Effector memory CD8-positive, alpha-beta T cell (primary cell): ENCODE data around the gene MLH1.

ENCODE experiments used
- ATAC-seq: fragments of 150-1000 bp; cut with Tn5 transposase; replicated peaks from 2 replicates; pipeline ENCODE4 v1.10.0; 2021; ENCODE audit warnings: mild to moderate bottlenecking, moderate library complexity
- DNase-seq, 3 experiments: peaks; one replicate each; pipeline ENCODE4 v3.0.0; 2021
- H3K27ac Mint-ChIP-seq, 2 donors: one replicate each; pipeline ENCODE4 v1.8.0; 2022; ENCODE audit warnings: mild to moderate bottlenecking in 2 of 2, mixed read lengths in 2 of 2, moderate library complexity in 2 of 2
- H3K27me3 Mint-ChIP-seq, 2 donors: one replicate each; pipeline ENCODE4 v1.8.0; 2022; ENCODE audit warnings: mixed read lengths in 2 of 2
- H3K36me3 Mint-ChIP-seq: one replicate; pipeline ENCODE4 v1.8.0; 2022; ENCODE audit warnings: mild to moderate bottlenecking, moderate library complexity, mixed read lengths; ENCODE audit not compliant: insufficient read depth
- H3K4me1 Mint-ChIP-seq, 2 donors: one replicate each; pipeline ENCODE4 v1.8.0; 2022; ENCODE audit warnings: low read depth in 2 of 2, mixed read lengths in 2 of 2
- H3K4me3 Mint-ChIP-seq, 2 donors: one replicate each; pipeline ENCODE4 v1.8.0; 2022; ENCODE audit warnings: mild to moderate bottlenecking in 2 of 2, mixed read lengths in 2 of 2, moderate library complexity in 2 of 2
- H3K9me3 Mint-ChIP-seq, 2 donors: one replicate each; pipeline ENCODE4 v1.8.0; 2022; ENCODE audit warnings: mixed read lengths in 2 of 2

Gene MLH1

DNA sequence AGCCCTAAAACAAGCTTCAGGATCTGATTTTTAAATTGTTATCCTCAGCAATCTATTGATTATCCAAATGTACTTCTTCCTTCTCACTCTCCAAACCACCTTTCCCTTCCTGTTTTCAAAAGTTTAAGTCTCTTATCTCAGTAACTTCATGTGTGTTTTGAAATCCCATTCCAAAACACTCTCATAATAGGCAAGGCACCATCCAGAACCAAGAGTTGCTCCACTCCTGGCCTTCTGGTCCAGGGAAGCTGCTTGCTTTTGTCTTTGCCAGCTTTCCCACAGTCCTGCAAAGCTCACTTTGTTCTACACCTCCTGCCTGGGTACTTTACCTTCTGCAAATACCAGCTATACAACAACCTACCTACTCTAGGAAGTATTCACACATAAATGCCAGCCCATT lies 63.5 kb downstream of the MLH1 start:
- Mint-ChIP-seq H3K27ac (peak overlapping the region; percentile 22 to 72), H3K4me3 (no peak overlapping the region), H3K9me3 (no peaks in the 10 kb centered on the region), H3K4me1 (peaks cover 0 to 3% of the 10 kb centered on the region in 2 donors), H3K36me3 (peaks cover 37% of the 10 kb centered on the region), H3K27me3 (no peaks in the 10 kb centered on the region)
- DNase-seq (no peak), ATAC-seq (no peak)

DNA sequence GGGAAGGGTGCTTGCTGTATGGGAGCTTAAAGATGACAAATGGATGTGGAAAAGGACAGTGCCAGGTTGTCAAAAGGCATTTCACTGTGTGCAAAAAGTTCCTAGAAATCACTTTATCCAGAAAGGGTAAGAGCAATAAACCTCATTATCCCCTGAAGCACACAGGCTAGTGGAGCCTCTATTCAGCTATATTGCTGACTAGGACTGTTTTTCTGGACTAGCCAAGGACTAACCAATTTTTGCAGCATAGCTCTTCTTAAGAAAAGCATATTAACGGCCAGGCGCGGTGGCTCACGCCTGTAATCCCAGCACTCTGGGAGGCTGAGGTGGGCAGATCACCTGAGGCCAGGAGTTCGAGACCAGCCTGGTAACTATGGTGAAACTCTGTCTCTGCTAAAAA lies 64.8 kb downstream of the MLH1 start:
- Mint-ChIP-seq H3K27me3 (no peaks in the 10 kb centered on the region), H3K9me3 (no peaks in the 10 kb centered on the region), H3K4me1 (peaks cover 0 to 3% of the 10 kb centered on the region in 2 donors), H3K4me3 (no peak overlapping the region), H3K36me3 (peaks cover 32% of the 10 kb centered on the region), H3K27ac (no peak overlapping the region)
- DNase-seq, result no peak
- no peak for ATAC-seq

DNA sequence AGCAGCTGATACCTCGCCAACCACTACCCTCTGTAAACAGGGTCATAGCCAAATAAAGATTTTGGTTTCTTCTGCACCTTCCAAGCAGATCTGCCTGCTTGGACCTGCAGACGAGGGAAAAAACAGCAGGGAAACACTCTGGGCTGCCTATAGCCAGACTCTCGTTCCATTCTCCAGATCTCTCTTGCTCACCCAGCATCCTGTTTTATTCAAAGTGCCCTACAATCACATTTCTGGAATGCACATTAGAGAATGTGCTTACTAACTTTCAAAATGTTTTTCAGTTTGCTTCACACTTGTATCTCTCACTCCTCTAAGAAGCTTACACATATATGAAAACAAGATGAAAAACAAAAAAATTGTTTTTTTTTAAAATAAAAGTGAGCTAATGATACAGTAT lies 71.4 kb downstream of the MLH1 start:
- Mint-ChIP-seq H3K36me3 (peaks cover 23% of the 10 kb centered on the region), H3K9me3 (no peaks in the 10 kb centered on the region), H3K27ac (peak overlapping the region in 1 of 2 donors; percentile 14), H3K27me3 (no peaks in the 10 kb centered on the region), H3K4me3 (no peak overlapping the region), H3K4me1 (peaks cover 0 to 3% of the 10 kb centered on the region in 2 donors)
- ATAC-seq, result no peak
- DNase-seq, result no peak

DNA sequence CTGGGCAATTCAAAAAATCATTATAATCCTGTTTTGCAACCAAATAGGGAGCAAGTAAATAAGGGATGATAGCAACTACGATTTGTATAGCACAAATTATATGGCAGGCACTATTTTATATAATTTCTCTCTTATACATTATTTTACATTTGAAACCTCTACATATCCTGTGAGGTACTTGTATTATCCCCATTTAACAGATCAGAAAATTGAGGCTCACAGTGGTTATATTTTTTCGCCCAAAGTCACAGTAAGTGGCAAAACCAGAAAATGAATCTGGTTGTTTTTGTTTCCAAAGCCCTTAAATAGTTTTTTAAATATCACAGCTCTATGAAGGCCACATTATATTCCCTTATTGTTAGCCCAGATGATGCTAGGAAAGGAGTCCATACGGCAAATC lies 74.3 kb downstream of the MLH1 start:
- Mint-ChIP-seq H3K4me3 (no peak overlapping the region), H3K27ac (no peak overlapping the region), H3K9me3 (no peaks in the 10 kb centered on the region), H3K27me3 (no peaks in the 10 kb centered on the region), H3K36me3 (peaks cover 19% of the 10 kb centered on the region), H3K4me1 (no peaks in the 10 kb centered on the region)
- ATAC-seq, result no peak
- DNase-seq, result no peak

DNA sequence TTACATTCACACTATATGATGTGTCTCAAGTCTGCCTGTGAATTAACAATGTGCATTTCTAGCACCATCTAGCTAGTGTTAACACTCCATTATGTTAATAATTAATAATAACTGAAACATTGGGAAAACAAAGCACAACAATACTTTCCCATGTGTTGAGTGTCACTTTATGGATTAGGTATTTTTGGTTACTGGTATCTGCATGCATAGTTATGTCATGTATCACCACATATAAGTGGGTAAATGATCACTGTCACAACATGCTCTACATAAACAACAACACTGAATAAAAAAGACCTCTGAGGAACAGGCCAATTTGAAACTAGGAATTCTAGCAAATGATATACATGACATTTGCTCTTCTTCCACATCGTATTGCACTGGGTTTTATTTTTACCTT lies 74.7 kb downstream of the MLH1 start:
- H3K4me1 Mint-ChIP-seq, result no peaks in the 10 kb centered on the region
- no peak for DNase-seq
- H3K4me3 Mint-ChIP-seq, result no peak overlapping the region
- H3K36me3 Mint-ChIP-seq, result peaks cover 20% of the 10 kb centered on the region
- H3K27ac Mint-ChIP-seq, result no peak overlapping the region
- H3K9me3 Mint-ChIP-seq, result no peaks in the 10 kb centered on the region
- no peaks in the 10 kb centered on the region for H3K27me3 Mint-ChIP-seq
- ATAC-seq, result no peak

DNA sequence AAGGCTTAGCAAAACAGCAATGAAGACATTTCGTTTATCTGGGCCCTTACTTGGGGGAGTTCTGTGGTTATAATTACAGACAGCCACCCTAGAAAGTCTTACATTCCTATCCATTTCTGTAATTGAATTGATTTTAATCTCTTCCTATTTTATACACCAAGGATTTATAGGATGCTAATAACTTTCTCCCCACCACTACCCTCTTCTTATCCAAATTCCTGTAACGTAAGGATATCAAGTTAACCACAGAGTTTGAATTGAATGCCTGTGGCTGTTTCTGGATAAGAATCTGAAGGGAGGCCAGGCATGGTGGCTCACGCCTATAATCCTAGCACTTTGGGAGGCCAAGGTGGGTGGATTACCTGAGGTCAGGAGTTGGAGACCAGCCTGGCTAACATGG lies 78.6 kb downstream of the MLH1 start:
- ATAC-seq (no peak), DNase-seq (no peak)
- no peak overlapping the region for H3K4me3 Mint-ChIP-seq
- H3K27ac Mint-ChIP-seq, result no peak overlapping the region
- no peaks in the 10 kb centered on the region for H3K27me3 Mint-ChIP-seq
- no peaks in the 10 kb centered on the region for H3K4me1 Mint-ChIP-seq
- no peaks in the 10 kb centered on the region for H3K9me3 Mint-ChIP-seq
- H3K36me3 Mint-ChIP-seq, result peaks cover 12% of the 10 kb centered on the region

GRCh38 chr3:37072892-37073291 lies 79.6 kb downstream of the MLH1 start:
- ATAC-seq, result no peak

DNA sequence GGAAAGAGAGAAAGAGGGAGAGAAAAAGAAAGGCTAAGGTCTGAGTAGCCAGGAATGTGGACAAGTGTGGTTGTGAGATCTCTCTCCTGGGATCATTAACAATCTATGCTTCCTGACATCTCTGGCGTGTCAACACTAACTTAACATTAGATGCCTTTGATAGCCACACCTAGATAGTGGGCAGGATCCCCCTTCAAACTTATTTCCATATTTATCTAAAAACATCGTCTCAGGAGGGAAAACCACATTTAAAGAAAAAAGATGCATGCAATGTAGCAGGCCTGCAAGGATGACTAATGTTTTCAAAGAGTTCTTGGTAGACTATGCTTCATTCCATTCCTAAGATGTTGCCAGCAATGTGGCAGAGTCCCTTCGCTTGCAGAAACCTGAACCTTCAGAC lies 80.9 kb downstream of the MLH1 start:
- Mint-ChIP-seq H3K4me3 (no peak overlapping the region), H3K27me3 (no peaks in the 10 kb centered on the region), H3K9me3 (no peaks in the 10 kb centered on the region), H3K4me1 (no peaks in the 10 kb centered on the region), H3K36me3 (peaks cover 12% of the 10 kb centered on the region), H3K27ac (no peak overlapping the region)
- DNase-seq, result no peak
- ATAC-seq, result no peak

More at GRCh38 chr3:37072892-37073291, 79.6 kb downstream of the MLH1 start:
- no peak overlapping the region for H3K4me3 Mint-ChIP-seq
- peaks cover 12% of the 10 kb centered on the region for H3K36me3 Mint-ChIP-seq
- DNase-seq, result no peak
- H3K4me1 Mint-ChIP-seq, result no peaks in the 10 kb centered on the region
- H3K27me3 Mint-ChIP-seq, result no peaks in the 10 kb centered on the region
- H3K27ac Mint-ChIP-seq, result peak overlapping the region in 1 of 2 donors; percentile 31
- no peaks in the 10 kb centered on the region for H3K9me3 Mint-ChIP-seq

- no peaks in the 10 kb centered on the region for H3K27me3 Mint-ChIP-seq
These were observed 82.6 kb downstream of the MLH1 start for GRCh38 chr3:37075955-37076354.

GRCh38 chr3:37082317-37082716 lies 89.0 kb downstream of the MLH1 start:
- no peaks in the 10 kb centered on the region for H3K27me3 Mint-ChIP-seq
- H3K4me3 Mint-ChIP-seq, result no peak overlapping the region
- peaks cover 7% of the 10 kb centered on the region for H3K36me3 Mint-ChIP-seq
- H3K27ac Mint-ChIP-seq, result peak overlapping the region in 1 of 2 donors; percentile 64
- DNase-seq (no peak), ATAC-seq (no peak)
- H3K4me1 Mint-ChIP-seq, result no peaks in the 10 kb centered on the region
- H3K9me3 Mint-ChIP-seq, result no peaks in the 10 kb centered on the region

More at GRCh38 chr3:37075955-37076354, 82.6 kb downstream of the MLH1 start:
- DNase-seq (no peak), ATAC-seq (no peak)
- H3K4me3 Mint-ChIP-seq, result no peak overlapping the region
- H3K9me3 Mint-ChIP-seq, result no peaks in the 10 kb centered on the region
- H3K27ac Mint-ChIP-seq, result no peak overlapping the region
- peaks cover 10% of the 10 kb centered on the region for H3K36me3 Mint-ChIP-seq
- no peaks in the 10 kb centered on the region for H3K4me1 Mint-ChIP-seq

DNA sequence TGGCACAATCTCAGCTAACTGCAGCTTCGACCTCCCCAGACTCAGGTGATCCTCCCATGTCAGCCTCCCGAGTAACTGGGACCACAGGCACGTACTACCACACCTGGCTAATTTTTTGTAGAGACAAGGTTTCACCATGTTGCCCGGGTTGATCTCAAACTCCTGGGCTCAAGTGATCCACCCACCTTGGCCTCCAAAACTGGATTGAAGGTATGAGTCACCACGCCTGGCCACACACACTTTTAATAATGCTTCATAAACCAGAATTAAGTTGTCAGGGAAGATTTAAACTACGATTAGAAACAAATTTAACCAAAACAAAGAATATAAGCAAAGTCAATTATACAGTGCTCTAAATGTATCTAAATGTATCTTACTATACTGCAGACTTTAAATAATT lies 93.6 kb downstream of the MLH1 start:
- no peak overlapping the region for H3K4me3 Mint-ChIP-seq
- H3K27me3 Mint-ChIP-seq, result no peaks in the 10 kb centered on the region
- no peak overlapping the region for H3K27ac Mint-ChIP-seq
- ATAC-seq (no peak), DNase-seq (no peak)
- no peaks in the 10 kb centered on the region for H3K4me1 Mint-ChIP-seq
- peaks cover 12% of the 10 kb centered on the region for H3K36me3 Mint-ChIP-seq
- H3K9me3 Mint-ChIP-seq, result no peaks in the 10 kb centered on the region

DNA sequence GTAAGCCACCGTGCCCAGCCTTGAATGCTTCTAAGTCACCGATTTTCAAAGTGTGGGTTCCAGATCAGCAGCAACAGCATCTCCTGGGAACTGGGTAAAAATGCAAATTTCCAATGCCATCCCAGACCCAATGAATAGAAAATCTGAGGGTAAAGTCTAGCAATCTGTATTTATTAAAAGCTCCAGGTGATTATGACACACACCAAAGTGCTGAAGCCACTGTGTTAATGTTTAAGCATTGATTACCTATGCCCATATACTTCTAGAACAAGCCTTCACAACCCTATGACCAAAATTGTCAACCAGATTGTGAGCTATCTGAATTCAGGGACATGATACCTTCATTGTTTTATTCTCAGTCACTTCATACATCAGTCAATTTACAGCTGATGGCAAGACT lies 94.6 kb downstream of the MLH1 start:
- no peak for ATAC-seq
- H3K4me3 Mint-ChIP-seq, result no peak overlapping the region
- no peaks in the 10 kb centered on the region for H3K9me3 Mint-ChIP-seq
- no peak overlapping the region for H3K27ac Mint-ChIP-seq
- peaks cover 8% of the 10 kb centered on the region for H3K36me3 Mint-ChIP-seq
- H3K27me3 Mint-ChIP-seq, result no peaks in the 10 kb centered on the region
- DNase-seq, result no peak
- no peaks in the 10 kb centered on the region for H3K4me1 Mint-ChIP-seq

DNA sequence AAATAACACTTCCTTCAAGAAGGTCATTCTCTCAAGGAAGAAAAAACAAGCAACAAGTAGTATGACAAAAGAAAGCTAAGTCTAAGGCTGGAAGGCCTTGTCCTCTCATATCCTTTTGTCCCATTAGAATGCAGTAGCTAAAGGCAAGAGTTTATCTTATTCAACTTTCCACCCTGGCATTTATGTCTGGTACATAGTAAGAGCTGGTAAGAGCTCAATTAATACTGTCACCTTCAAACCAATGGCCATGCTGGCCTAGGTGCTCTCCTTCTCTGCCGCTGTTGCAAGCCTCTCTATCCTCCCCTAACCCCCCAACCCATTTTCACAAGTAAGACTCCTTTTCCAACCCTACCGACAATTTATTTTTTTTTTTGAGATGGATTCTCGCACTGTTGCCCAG lies 99.2 kb downstream of the MLH1 start:
- H3K27ac Mint-ChIP-seq, result peak overlapping the region in 1 of 2 donors; percentile 67
- peaks cover 19% of the 10 kb centered on the region for H3K36me3 Mint-ChIP-seq
- no peaks in the 10 kb centered on the region for H3K9me3 Mint-ChIP-seq
- no peak overlapping the region for H3K4me3 Mint-ChIP-seq
- DNase-seq (no peak), ATAC-seq (no peak)
- H3K4me1 Mint-ChIP-seq, result no peaks in the 10 kb centered on the region
- no peaks in the 10 kb centered on the region for H3K27me3 Mint-ChIP-seq

- ATAC-seq (no peak), DNase-seq (no peak)
- Mint-ChIP-seq H3K27me3 (no peaks in the 10 kb centered on the region), H3K9me3 (no peaks in the 10 kb centered on the region), H3K27ac (no peak overlapping the region), H3K4me3 (no peak overlapping the region), H3K36me3 (peaks cover 19% of the 10 kb centered on the region), H3K4me1 (no peaks in the 10 kb centered on the region)
These were observed 100.2 kb downstream of the MLH1 start for GRCh38 chr3:37093481-37093880.

DNA sequence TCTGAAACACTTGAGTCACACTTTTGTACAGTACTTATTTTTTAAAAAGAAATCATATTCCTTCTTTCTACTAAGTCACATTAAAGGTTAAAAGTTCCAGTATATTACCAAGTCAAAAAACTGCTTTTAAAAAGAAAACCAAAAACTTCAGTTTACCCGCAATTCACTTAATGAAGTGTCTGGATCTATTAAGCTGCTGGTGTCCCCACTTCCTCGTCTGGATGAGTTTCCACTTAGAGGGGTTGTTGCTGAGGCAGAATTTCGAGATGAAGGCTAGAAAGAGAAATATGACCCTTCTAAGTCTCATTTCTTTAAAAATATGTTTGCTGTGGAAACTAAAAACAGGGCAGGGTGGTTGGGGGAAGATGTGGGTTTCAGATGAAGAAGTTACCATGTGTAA lies 101.3 kb downstream of the MLH1 start:
- Mint-ChIP-seq H3K9me3 (no peaks in the 10 kb centered on the region), H3K27me3 (no peaks in the 10 kb centered on the region), H3K36me3 (peaks cover 19% of the 10 kb centered on the region), H3K27ac (no peak overlapping the region), H3K4me1 (peaks cover 0 to 2% of the 10 kb centered on the region in 2 donors), H3K4me3 (no peak overlapping the region)
- DNase-seq, result no peak
- no peak for ATAC-seq
